IPS-NIHi7 (cell line): ENCODE results near the gene CDC45.

Source experiments
- DNase-seq: peaks from one replicate; pipeline ENCODE4 v3.0.0; 2012; ENCODE audit warnings: mixed read lengths; ENCODE audit errors: extremely low spot score

CDC45 gene

DNA sequence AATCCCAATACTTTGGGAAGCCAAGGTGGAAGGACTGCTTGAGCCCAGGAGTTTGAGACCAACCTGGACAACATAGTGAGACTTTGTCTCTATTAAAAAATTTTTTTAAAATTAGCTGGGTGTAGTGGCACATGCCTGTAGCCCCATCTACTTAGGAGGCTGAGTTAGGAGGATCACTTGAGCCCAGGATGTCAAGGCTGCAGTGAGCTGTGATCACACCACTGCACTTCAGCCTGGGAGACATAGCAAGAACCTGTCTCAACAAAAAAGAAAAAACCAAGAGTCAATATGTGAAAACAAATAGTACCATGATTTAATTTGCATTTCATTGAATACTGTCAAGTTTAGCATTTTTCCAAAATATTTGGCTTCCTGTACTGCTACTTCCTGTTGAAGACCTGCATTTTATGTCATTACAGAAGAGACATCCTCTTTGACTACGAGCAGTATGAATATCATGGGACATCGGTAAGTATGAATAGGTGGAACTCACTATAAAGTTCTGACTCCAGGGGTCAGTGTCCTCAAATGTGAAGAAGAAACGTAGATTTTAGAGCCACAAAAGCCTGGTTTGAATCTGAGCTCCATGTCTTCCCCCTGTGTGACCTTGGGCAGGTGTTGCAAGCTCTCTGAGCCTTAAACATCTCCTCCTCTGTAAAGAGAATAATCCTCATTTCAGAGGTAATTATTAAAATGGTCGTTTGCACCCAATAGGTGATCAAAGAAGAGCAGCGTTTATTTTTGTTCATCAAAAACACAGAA, 16.0 kb downstream of the CDC45 start:
- DNase-seq: no peak

GRCh38 chr22:19496324-19496630, 16.6 kb downstream of the CDC45 start:
- no peak for DNase-seq

GRCh38 chr22:19497245-19497644, 17.5 kb downstream of the CDC45 start:
- DNase-seq: no peak

GRCh38 chr22:19498154-19498865, 18.6 kb downstream of the CDC45 start:
- DNase-seq: no peak

GRCh38 chr22:19498866-19499190, 19.1 kb downstream of the CDC45 start:
- no peak for DNase-seq

DNA sequence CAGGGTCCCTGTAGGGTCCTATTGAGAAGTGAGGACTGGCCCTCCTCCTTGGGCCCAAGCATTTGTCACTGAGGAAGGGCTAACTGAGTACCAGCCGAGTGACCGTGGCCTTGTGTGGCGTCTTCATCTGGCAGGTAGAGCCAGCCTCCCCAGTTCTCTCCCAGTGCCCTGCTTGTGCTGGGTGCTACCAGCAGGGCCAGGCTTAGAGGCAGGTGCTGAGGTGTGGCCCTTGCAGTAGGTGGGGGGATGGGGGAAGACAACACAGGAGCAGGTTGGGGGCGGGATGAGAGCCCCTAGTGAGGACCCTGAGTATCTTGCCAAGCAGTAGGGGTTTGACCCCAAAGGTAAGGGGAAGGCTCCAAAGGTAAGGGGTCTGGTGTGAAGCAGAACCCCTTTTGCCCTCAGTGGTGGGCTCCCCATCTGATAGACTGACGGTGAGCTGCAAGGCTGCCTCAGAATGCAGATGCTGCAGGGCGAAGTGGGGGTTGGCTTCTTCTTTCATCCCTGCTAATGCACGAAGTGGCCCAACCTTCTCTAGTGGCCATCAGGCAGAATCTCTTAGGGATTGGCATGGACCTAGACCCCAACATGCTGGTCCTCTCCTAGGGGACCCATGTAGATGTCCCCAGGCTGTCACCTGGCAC, 19.6 kb downstream of the CDC45 start:
- no peak for DNase-seq

GRCh38 chr22:19499880-19500242, 20.1 kb downstream of the CDC45 start:
- no peak for DNase-seq

- DNase-seq: no peak
These were observed 22.3 kb downstream of the CDC45 start for GRCh38 chr22:19501897-19502447.

DNA sequence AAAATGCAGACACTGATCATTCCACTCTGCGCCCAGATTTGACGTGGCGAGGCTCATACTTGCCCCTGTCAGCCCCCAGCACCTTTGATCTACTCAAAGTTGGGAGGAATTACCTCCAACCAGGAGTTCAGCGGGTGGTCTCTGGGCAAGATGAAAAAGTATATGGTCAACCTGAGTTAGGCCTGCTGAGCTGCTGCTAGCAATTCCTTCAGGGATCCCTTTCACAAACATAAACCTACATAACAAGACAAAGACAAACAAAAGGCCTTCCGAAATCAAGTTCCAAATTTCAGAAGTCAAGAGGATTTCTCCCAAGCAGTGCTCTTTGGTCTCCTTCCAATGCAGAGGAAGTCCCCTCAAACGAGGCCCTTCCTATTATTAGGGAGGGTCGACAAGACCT, 23.6 kb downstream of the CDC45 start:
- DNase-seq: no peak

DNA sequence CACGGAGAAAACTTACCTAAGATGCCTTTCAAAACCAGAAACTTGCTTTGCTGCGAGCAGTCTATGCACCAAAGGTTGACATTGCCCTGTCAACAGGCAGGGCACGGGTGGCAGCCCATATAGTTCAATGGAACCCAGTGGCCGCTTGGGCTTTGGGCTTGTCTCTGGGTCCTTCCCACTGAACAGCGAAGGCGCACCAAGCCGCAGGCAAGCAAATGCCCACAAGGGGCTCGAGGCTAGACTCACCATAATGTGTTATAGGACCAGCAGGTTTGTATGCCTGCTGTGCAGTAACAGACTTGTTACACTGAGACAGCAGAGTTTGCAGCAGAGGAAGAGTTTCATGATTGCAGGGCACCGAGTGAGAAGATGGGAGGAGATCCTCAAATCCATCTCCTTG, 24.1 kb downstream of the CDC45 start:
- peak; percentile 43 for DNase-seq

DNA sequence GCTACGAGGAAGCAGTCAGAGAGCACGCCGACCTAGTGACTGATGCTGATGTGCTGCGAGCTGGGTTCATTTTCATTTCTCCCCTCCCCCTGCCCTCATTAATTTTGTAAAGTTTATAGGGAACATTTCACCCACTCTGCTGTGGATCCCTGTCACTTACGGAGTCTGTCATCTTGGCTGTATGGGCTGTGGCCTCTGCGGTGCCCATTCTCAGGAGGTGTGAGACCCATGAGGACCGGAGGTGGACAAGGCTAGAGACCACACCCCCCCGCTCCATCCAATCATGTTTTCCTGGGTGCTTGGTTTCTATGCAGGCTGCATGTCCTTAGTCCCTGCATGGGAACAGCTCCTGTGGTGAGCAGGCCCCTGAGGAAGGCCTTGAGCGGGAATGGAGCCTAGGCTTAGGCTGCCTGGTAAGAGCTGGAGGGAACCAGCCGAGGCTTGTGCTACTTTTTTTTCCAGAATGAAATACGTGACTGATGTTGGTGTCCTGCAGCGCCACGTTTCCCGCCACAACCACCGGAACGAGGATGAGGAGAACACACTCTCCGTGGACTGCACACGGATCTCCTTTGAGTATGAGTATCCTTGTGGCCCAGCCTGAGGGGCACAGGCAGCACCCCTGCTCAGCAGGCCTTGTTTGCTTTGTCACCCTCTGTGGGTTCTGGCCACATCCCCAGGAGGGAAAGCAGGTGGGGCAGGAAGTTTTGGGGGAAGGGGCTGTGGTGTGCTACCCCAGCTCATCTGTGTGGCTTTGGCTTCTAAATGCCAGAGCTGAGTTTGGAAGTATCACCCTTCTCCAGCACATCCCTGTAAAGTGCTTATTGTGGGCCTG, 25.4 kb downstream of the CDC45 start:
- DNase-seq: no peak

- no peak for DNase-seq
These were observed 26.0 kb downstream of the CDC45 start for GRCh38 chr22:19505735-19506126.

DNA sequence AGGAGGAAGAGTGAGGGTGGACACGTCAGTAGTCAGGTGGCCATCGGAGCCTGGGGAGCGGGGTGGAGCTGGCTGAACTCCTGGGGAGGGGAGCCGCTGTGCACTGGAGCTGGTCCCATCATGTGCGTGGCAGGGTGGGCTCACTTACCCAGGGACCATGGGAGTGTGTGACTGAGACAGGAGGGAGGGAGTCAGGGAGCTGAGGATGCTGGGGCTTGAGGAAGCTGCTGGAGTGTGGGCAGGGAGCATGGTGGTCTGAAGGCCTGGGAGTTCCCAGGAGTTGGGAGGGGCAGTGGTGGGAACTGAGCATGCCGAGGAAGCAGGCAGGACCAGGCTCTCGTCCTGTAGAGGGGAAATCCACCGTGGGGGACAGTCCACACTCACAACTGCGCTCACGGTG, 26.5 kb downstream of the CDC45 start:
- no peak for DNase-seq

DNA sequence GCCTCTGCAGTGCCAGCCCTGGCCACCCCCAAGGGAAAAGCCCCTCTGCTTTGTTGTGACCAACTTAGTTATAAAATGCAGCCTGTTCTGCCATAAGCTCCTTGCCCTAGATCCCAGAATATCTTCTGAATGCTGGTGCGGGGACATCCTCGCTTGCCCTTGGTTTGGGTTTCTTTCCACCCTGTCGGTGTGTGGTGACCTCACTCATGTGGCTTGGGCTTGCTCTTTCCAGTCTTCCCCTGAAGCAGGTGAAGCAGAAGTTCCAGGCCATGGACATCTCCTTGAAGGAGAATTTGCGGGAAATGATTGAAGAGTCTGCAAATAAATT, 27.8 kb downstream of the CDC45 start:
- DNase-seq: no peak

GRCh38 chr22:19508024-19508776, 28.5 kb downstream of the CDC45 start:
- DNase-seq: no peak

DNA sequence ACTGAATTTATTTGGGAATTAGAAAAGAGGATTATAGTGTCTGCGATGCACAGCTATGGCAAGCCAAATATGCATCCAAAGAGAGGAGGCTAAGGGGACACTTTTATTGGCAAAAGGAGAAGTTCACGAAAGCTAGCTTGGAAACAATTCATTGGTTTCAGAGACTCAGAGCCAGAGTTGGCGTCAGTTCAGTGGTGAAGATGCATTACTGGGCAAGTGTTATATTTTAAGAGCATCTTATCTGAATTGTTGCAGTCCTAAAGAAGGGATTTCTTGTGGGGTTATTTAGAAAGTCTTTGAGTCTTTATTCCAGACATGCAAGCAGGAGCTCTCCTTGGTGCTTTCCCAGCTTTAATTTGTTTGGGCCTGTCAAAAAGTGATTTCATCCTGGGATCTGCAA, 29.5 kb downstream of the CDC45 start:
- no peak for DNase-seq

DNA sequence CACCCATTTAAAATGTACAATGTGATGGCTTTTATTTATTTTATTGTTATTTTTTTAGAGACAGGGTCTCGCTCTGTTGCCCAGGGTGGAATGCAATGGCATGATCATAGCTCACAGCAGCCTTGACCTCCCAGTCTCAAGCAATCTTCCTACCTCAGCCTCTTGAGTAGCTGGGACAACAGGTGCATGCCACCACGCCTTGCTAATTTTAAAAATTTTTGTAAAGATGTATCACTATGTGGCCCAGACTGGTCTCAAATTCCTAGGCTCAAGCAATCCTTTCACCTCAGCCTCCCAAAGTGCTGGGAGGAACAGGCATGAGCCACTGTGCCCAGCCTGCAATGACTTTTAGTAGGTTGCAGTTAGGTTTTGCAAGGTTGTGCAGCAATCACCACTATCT, 30.2 kb downstream of the CDC45 start:
- no peak for DNase-seq

DNA sequence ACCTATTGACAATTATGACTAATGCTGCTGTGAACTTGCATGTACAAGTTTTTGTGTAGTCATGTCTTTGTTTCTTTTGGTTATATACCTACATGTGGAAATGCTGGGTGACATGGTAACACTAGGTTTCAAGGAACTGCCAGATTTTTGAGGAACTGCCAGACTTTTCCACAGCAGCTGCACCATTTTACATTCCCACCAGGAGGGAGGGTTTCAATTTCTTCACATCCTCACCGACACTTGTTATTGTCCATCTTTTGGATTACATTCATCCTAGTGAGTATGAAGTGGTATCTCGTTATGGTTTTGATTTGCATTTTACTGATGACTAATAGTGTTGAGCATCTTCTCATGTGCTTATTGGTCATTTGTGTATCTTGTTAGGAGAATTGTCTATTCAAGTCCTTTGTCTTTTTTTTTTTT, 31.2 kb downstream of the CDC45 start:
- DNase-seq: no peak

DNA sequence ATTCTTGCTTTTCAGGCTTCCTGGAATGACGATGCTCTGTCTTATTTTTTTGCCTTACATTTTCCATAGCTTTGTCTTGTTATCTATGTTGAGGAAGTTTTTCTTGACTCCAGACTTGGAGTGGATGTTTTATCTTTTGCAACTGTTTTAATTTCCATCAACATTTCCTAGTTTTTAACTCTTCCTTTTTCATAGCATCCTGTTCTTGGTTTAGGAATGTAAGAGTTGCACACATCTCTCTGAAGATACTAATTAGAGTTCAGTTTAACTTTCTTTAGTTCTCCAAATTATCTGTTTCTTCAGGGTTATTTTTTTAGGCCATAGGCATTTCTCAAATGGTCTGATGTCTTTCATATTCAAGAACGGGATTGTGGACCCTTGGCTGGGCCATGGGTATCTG, 34.1 kb downstream of the CDC45 start:
- no peak for DNase-seq

GRCh38 chr22:19514831-19515565, 35.3 kb downstream of the CDC45 start:
- DNase-seq: no peak
